A673 (cell line): ENCODE results near the gene ESX1. TPM values are rescaled to one million over a fixed set of nuclear protein-coding genes. Genes with fewer than 3 reads are reported as not detected.
"Not testable (repeated sequence)": the region's sequence is repeated elsewhere in the genome, so short reads cannot be mapped to it uniquely, and the experiment has no call there.

ENCODE experiments used
- BruUV-seq: library from RNA; stranded (reverse); fragments of 400-500 nt; replicated peaks from 2 replicates; lab custom pipeline; 2021; lab: Mats Ljungman, UMichigan
- CTCF ChIA-PET: fragments of 300-600 bp; sonication (Branson Sonifier 250); formaldehyde crosslinking; loops from one replicate; lab custom pipeline; 2022; ENCODE audit warnings: antibody characterized with exemption; lab: Charles Lee
- POLR2A ChIA-PET: fragments of 300-600 bp; sonication (Branson Sonifier 250); formaldehyde crosslinking; loops from one replicate; lab custom pipeline; 2022; ENCODE audit warnings: antibody characterized with exemption; ENCODE audit not compliant: low non-redundant PET; lab: Charles Lee
- DNase-seq: peaks from one replicate; pipeline ENCODE4 v3.0.0-alpha.2; 2015; ENCODE audit warnings: low spot score
- H3K27ac ChIP-seq: fragments of 200-600 bp; sonication (generic); 2 replicates; pipeline ENCODE4 v1.5.1; 2016; ENCODE audit warnings: mixed run types, low read depth, mild to moderate bottlenecking, mixed read lengths, antibody characterized with exemption, low read length; ENCODE audit not compliant: poor library complexity, severe bottlenecking
- H3K27me3 ChIP-seq: fragments of 200-600 bp; sonication (generic); replicated peaks from 2 replicates; pipeline ENCODE4 v1.6.1; 2017; ENCODE audit warnings: mixed run types, low read depth, mild to moderate bottlenecking, mixed read lengths, antibody characterized with exemption, low read length; ENCODE audit not compliant: insufficient read depth, poor library complexity
- H3K36me3 ChIP-seq: fragments of 200-600 bp; sonication (generic); 2 replicates; pipeline ENCODE4 v1.6.1; 2016; ENCODE audit warnings: mixed run types, mild to moderate bottlenecking, mixed read lengths, antibody characterized with exemption, low read length; ENCODE audit not compliant: insufficient read depth, poor library complexity, severe bottlenecking
- H3K4me1 ChIP-seq: fragments of 200-600 bp; sonication (generic); 2 replicates; pipeline ENCODE4 v1.6.1; 2017; ENCODE audit warnings: mixed run types, mild to moderate bottlenecking, mixed read lengths, antibody characterized with exemption, low read length; ENCODE audit not compliant: insufficient read depth, poor library complexity, severe bottlenecking
- H3K4me3 ChIP-seq: fragments of 200-600 bp; sonication (generic); 2 replicates; pipeline ENCODE4 v1.5.1; 2016; ENCODE audit warnings: low read depth, mixed run types, mild to moderate bottlenecking, mixed read lengths, low read length; ENCODE audit not compliant: poor library complexity, severe bottlenecking
- H3K9me3 ChIP-seq: fragments of 200-600 bp; sonication (generic); 2 replicates; pipeline ENCODE4 v1.6.1; 2016; ENCODE audit warnings: mixed run types, low read depth, mild to moderate bottlenecking, mixed read lengths, antibody characterized with exemption, low read length; ENCODE audit not compliant: poor library complexity, severe bottlenecking
- EZH2 ChIP-seq: fragments of 200-600 bp; sonication (generic); IDR thresholded peaks from 2 replicates; pipeline ENCODE4 v1.6.1; 2017; ENCODE audit warnings: borderline replicate concordance, low read depth, mild to moderate bottlenecking, mixed read lengths, antibody characterized with exemption, low read length; ENCODE audit not compliant: poor library complexity, severe bottlenecking
- intact Hi-C: fragments of 100-400 bp; cut with micrococcal nuclease; formaldehyde crosslinking; loops from one replicate; pipeline ENCODE4 v1.10.0; 2022; ENCODE audit not compliant: unreplicated experiment
- total RNA-seq: library from RNA; stranded (reverse); gene quantifications from 2 replicates; pipeline ENCODE4 v1.2.3, GENCODE V29; 2021
- TF ChIP-seq, protein P1 (sequence below): fragments of 300-800, 200-600 bp; sonication (generic); conservative IDR thresholded peaks from 2 replicates; pipeline ENCODE4 v1.5.1; 2017; ENCODE audit warnings: low read depth, mild to moderate bottlenecking, antibody characterized with exemption, low read length, moderate library complexity, mixed read lengths

Gene ESX1
- total RNA-seq, 1 experiment from 2014 or later = not detected

GRCh38 chrX:104253567-104254441 lies 929 bp downstream of the ESX1 start:
- H3K4me3 ChIP-seq = no peak overlapping the region
- TF ChIP-seq EZH2 = peak; percentile 22
- TF ChIP-seq, protein P1, sequence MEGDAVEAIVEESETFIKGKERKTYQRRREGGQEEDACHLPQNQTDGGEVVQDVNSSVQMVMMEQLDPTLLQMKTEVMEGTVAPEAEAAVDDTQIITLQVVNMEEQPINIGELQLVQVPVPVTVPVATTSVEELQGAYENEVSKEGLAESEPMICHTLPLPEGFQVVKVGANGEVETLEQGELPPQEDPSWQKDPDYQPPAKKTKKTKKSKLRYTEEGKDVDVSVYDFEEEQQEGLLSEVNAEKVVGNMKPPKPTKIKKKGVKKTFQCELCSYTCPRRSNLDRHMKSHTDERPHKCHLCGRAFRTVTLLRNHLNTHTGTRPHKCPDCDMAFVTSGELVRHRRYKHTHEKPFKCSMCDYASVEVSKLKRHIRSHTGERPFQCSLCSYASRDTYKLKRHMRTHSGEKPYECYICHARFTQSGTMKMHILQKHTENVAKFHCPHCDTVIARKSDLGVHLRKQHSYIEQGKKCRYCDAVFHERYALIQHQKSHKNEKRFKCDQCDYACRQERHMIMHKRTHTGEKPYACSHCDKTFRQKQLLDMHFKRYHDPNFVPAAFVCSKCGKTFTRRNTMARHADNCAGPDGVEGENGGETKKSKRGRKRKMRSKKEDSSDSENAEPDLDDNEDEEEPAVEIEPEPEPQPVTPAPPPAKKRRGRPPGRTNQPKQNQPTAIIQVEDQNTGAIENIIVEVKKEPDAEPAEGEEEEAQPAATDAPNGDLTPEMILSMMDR = no peak
- H3K9me3 ChIP-seq = no peaks in the 10 kb centered on the region
- H3K27me3 ChIP-seq = peaks cover 55% of the 10 kb centered on the region
- no peak overlapping the region for H3K27ac ChIP-seq
- BruUV-seq = no TSS peak
- H3K4me1 ChIP-seq = no peaks in the 10 kb centered on the region
- intact Hi-C loops = no loop called here
- no peaks in the 10 kb centered on the region for H3K36me3 ChIP-seq
- ChIA-PET POLR2A (no interaction called here), CTCF (interaction anchor here (0.9 kb wide), 1 partner anchor 58 kb away, joined by 3 read pairs; no protein-coding TSS in a partner anchor)
- DNase-seq = no peak

GRCh38 chrX:104250470-104250869 lies 4.3 kb downstream of the ESX1 start:
- intact Hi-C loops = no loop called here
- POLR2A ChIA-PET = no interaction called here
- CTCF ChIA-PET = no interaction called here
- no peaks in the 10 kb centered on the region for H3K36me3 ChIP-seq
- TF ChIP-seq, protein P1 = no peak
- H3K4me3 ChIP-seq = no peak overlapping the region
- H3K27me3 ChIP-seq = peaks cover 41% of the 10 kb centered on the region
- BruUV-seq = no TSS peak
- no peaks in the 10 kb centered on the region for H3K9me3 ChIP-seq
- H3K4me1 ChIP-seq = no peaks in the 10 kb centered on the region
- DNase-seq = no peak
- no peak overlapping the region for H3K27ac ChIP-seq

DNA sequence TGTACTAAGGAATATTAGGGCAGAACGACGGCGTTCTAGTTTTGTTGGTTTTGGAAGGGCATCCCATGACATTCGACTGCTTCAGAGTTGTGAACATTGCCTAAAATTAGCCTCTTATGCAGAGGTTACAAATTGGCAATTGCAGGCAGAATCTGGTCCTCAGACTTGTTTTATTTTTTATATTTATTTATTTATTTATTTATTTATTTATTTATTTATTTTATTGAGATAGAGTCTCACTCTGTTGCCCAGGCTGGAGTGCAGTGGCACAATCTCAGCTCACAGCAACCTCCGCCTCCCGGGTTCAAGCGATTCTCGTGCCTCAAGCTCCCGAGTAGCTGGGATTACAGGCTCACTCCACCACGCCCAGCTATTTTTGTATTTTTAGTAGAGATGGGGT lies 24.7 kb downstream of the ESX1 start:
- intact Hi-C loops, CTCF ChIA-PET: not testable (repeated sequence)

DNA sequence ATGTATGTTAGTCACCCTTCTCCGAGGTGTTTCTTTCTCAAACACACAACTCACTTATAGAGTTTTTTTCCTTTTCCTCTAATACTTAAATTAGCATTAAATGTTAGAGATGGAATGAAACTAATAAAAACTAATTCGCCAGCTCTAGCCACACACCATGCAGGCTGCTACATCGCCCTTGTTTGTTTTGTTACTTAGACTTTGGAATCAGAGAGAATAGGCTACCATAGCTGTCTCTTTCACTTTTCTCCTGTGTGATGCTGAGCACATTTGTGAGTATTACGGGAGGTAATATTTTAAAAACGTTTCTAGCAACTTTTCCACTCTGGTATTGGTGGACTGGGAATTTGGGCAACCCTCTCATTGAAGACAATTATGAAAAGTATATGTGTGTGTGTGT lies 43.5 kb downstream of the ESX1 start:
- no peak for TF ChIP-seq EZH2
- TF ChIP-seq, protein P1 = no peak
- ChIA-PET CTCF (no interaction called here), POLR2A (no interaction called here)
- BruUV-seq = no TSS peak
- Histone ChIP-seq H3K4me3 (no peak overlapping the region), H3K27ac (no peak overlapping the region), H3K4me1 (no peaks in the 10 kb centered on the region), H3K36me3 (no peaks in the 10 kb centered on the region), H3K9me3 (no peaks in the 10 kb centered on the region), H3K27me3 (no peaks in the 10 kb centered on the region)
- intact Hi-C loops = no loop called here
- no peak for DNase-seq

More for the DNA sequence above, 24.7 kb downstream of the ESX1 start:
- H3K9me3 ChIP-seq, H3K4me3 ChIP-seq, H3K27me3 ChIP-seq, H3K36me3 ChIP-seq, BruUV-seq, DNase-seq, H3K4me1 ChIP-seq, POLR2A ChIA-PET, H3K27ac ChIP-seq: not testable (repeated sequence)
